ENCODE data around the gene CDKL2.

DNA sequence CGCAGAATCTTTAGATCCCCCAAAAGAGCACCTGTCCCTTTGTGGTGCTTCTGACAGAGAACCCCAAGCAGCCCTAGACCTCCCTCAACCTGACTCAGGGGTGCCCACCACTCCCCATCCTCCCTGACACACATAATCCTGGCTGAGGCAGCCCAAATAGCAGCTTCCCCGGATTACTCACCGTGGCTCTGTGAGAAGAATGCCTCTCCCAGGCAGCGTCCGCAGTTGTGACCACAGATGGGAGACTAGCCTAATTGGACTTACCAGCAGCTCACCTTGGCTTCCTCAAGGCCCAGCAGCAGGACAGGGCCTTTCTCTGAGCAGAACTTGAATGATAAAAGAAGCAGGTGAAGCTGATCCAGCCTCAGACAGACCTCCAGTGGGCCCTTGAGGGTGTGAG is 84.8 kb downstream of the CDKL2 start:
- TF ChIP-seq CTCF (IDR thresholded peaks at IDR 0.05) (no peak), POLR2A (IDR thresholded peaks at IDR 0.05) (no peak)

Measured in thyroid gland (tissue), 4 donors.